Measurements from ENCODE around the gene OPTC. TPM values are rescaled to one million over a fixed set of nuclear protein-coding genes. Genes with fewer than 3 reads are reported as not detected.

Gene OPTC
- total and polyA plus RNA-seq, 2 of the 13 experiments (the other 11 are each of a cell fraction or from before 2014, with no cell fraction given): not detected

DNA sequence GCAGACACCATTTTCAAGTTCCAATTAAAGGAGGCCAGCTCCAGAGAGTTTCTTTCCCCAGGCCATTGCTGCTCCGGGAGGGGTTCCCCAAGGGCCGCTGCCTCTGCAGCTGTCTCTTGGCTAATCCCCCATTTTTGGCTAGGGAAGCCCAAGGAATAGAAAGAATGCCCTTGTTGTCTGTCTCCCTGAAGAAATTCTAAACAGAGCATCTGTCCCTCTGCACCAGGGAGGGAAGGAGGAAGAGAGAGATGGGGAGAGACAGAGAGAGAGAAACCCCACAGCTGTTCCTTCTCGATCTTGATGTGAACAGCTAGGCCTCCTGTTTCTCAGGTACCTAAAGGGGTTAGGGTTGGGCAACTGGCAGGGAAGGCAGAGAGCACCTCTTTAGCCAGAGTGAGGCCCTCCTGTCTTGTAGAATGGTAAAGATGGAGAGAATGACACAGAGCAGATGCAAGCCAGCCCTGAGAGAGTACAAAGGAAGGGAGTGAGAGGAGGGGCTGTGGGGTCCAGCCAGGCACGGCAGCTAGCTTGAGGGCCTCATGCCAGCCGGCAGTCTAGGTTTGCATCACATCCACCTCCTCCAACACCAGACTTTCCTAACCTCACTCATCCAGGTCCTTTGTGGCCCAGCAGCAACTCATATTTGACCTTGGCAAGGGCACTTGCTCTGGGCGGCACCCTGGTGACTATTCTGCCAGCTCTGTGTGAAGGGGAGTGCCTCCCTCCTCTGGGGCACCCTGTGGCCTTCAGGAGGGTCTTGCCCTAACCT, 13.1 kb downstream of the OPTC start:
- WGBS (ENCODE audit: low lambda C conversion rate): 41% methylated on average over 5 of the region's 6 CpGs
- POLR2A ChIA-PET: no interaction called here
- FAIRE-seq (no peak), DNase-seq (ENCODE audit: low spot score) (no peak), ATAC-seq (no peak)
- no peak overlapping the region for H3K27ac ChIP-seq (ENCODE audit: extremely low read length, insufficient read depth, low read length)
- no peak overlapping the region for H3K9ac ChIP-seq (ENCODE audit: insufficient read depth, low read depth, low read length)
- in situ Hi-C loops (cut with HindIII; ENCODE audit: extremely low pct_ligation_motif_present, low pct_unique_long_range_greater_than_20kb): no loop called here
- no peak overlapping the region for H3K4me2 ChIP-seq (ENCODE audit: low read depth, low read length)
- no peaks in the 10 kb centered on the region for H3K9me3 ChIP-seq (ENCODE audit: low read length)
- BruUV-seq (replicated peaks): no TSS peak
- intact Hi-C loops (cut with micrococcal nuclease; ENCODE audit: unreplicated experiment): no loop called here
- H3K4me1 ChIP-seq (ENCODE audit: insufficient read depth, low read length): peaks cover 13% of the 10 kb centered on the region
- H3K4me3 ChIP-seq (replicated peaks in 1 of 3; ENCODE audit: insufficient read depth in 1 of 3, low read depth in 2 of 3, low read length in 3 of 3): no peak overlapping the region
- H4K20me1 ChIP-seq (ENCODE audit: insufficient read depth, low read length): no peaks in the 10 kb centered on the region; the same call in 1 of the 2 replicates
- no peak overlapping the region for H2AFZ ChIP-seq (ENCODE audit: low read length)
- H3K79me2 ChIP-seq (ENCODE audit: insufficient read depth, low read length): no peaks in the 10 kb centered on the region
- H3K36me3 ChIP-seq (replicated peaks in 1 of 2; ENCODE audit: control insufficient read depth in 1 of 2, insufficient read depth in 2 of 2, low read length in 2 of 2): no peaks in the 10 kb centered on the region
- H3K27me3 ChIP-seq (ENCODE audit: control insufficient read depth in 1 of 2, insufficient read depth in 2 of 2, low read length in 2 of 2): 0 out of 5 replicates have a peak, but pooled peaks cover 0 to 3% of the 10 kb centered on the region in 2 experiments
- CTCF ChIA-PET (ENCODE audit: low intra/inter-chr PET ratio, low total read pairs): no interaction called here
- no peak for TF ChIP-seq CHCHD3 (CRISPR knock-in tag; IDR thresholded peaks at IDR 0.05)
- TF ChIP-seq, protein P1, sequence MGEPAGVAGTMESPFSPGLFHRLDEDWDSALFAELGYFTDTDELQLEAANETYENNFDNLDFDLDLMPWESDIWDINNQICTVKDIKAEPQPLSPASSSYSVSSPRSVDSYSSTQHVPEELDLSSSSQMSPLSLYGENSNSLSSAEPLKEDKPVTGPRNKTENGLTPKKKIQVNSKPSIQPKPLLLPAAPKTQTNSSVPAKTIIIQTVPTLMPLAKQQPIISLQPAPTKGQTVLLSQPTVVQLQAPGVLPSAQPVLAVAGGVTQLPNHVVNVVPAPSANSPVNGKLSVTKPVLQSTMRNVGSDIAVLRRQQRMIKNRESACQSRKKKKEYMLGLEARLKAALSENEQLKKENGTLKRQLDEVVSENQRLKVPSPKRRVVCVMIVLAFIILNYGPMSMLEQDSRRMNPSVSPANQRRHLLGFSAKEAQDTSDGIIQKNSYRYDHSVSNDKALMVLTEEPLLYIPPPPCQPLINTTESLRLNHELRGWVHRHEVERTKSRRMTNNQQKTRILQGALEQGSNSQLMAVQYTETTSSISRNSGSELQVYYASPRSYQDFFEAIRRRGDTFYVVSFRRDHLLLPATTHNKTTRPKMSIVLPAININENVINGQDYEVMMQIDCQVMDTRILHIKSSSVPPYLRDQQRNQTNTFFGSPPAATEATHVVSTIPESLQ (CRISPR knock-in tag; conservative IDR thresholded peaks at IDR 0.05): no peak
- TF ChIP-seq CEBPB (IDR thresholded peaks at IDR 0.05; ENCODE audit: borderline replicate concordance, low read depth, low read length): no peak
- no peak for TF ChIP-seq CCAR2 (optimal IDR thresholded peaks at IDR 0.05; ENCODE audit: low read depth, low read length)
- TF ChIP-seq, protein P2, sequence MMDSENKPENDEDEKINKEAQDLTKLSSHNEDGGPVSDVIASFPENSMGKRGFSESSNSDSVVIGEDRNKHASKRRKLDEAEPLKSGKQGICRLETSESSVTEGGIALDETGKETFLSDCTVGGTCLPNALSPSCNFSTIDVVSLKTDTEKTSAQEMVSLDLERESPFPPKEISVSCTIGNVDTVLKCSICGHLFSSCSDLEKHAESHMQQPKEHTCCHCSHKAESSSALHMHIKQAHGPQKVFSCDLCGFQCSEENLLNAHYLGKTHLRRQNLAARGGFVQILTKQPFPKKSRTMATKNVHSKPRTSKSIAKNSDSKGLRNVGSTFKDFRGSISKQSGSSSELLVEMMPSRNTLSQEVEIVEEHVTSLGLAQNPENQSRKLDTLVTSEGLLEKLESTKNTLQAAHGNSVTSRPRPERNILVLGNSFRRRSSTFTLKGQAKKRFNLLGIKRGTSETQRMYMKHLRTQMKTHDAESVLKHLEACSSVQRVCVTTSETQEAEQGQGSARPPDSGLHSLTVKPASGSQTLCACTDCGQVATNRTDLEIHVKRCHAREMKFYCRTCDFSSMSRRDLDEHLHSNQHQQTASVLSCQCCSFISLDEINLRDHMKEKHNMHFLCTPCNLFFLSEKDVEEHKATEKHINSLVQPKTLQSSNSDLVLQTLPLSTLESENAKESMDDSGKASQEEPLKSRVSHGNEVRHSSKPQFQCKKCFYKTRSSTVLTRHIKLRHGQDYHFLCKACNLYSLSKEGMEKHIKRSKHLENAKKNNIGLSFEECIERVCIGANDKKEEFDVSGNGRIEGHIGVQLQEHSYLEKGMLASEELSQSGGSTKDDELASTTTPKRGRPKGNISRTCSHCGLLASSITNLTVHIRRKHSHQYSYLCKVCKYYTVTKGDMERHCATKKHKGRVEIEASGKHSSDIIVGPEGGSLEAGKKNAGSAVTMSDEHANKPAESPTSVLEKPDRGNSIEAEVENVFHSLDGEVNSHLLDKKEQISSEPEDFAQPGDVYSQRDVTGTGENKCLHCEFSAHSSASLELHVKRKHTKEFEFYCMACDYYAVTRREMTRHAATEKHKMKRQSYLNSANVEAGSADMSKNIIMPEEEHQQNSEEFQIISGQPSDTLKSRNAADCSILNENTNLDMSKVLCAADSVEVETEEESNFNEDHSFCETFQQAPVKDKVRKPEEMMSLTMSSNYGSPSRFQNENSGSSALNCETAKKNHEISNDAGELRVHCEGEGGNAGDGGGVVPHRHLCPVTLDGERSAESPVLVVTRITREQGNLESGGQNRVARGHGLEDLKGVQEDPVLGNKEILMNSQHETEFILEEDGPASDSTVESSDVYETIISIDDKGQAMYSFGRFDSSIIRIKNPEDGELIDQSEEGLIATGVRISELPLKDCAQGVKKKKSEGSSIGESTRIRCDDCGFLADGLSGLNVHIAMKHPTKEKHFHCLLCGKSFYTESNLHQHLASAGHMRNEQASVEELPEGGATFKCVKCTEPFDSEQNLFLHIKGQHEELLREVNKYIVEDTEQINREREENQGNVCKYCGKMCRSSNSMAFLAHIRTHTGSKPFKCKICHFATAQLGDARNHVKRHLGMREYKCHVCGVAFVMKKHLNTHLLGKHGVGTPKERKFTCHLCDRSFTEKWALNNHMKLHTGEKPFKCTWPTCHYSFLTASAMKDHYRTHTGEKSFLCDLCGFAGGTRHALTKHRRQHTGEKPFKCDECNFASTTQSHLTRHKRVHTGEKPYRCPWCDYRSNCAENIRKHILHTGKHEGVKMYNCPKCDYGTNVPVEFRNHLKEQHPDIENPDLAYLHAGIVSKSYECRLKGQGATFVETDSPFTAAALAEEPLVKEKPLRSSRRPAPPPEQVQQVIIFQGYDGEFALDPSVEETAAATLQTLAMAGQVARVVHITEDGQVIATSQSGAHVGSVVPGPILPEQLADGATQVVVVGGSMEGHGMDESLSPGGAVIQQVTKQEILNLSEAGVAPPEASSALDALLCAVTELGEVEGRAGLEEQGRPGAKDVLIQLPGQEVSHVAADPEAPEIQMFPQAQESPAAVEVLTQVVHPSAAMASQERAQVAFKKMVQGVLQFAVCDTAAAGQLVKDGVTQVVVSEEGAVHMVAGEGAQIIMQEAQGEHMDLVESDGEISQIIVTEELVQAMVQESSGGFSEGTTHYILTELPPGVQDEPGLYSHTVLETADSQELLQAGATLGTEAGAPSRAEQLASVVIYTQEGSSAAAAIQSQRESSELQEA (CRISPR knock-in tag; IDR thresholded peaks at IDR 0.05; ENCODE audit: not compliant biosample characterization): no peak
- no peak for TF ChIP-seq LCORL (IDR thresholded peaks at IDR 0.05)
- TF ChIP-seq LCORL (CRISPR knock-in tag; IDR thresholded peaks at IDR 0.05): no peak
- no peak for TF ChIP-seq PHF8 (CRISPR knock-in tag; IDR thresholded peaks at IDR 0.05)
- no peak for TF ChIP-seq ZNF780A (CRISPR knock-in tag; IDR thresholded peaks at IDR 0.05)
- TF ChIP-seq ZZZ3 (CRISPR knock-in tag; IDR thresholded peaks at IDR 0.05; ENCODE audit: borderline replicate concordance): no peak
- no peak for TF ChIP-seq ADNP (CRISPR knock-in tag; IDR thresholded peaks at IDR 0.05)
- TF ChIP-seq, protein P3, sequence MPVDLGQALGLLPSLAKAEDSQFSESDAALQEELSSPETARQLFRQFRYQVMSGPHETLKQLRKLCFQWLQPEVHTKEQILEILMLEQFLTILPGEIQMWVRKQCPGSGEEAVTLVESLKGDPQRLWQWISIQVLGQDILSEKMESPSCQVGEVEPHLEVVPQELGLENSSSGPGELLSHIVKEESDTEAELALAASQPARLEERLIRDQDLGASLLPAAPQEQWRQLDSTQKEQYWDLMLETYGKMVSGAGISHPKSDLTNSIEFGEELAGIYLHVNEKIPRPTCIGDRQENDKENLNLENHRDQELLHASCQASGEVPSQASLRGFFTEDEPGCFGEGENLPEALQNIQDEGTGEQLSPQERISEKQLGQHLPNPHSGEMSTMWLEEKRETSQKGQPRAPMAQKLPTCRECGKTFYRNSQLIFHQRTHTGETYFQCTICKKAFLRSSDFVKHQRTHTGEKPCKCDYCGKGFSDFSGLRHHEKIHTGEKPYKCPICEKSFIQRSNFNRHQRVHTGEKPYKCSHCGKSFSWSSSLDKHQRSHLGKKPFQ (CRISPR knock-in tag; IDR thresholded peaks at IDR 0.05; ENCODE audit: insufficient replicate concordance): no peak
- TF ChIP-seq ZNF17 (CRISPR knock-in tag; IDR thresholded peaks at IDR 0.05): no peak

All from HepG2 (cell line).